ENCODE measurements around the gene ANKH.
"Not testable (repeated sequence)": the region's sequence is repeated elsewhere in the genome, so short reads cannot be mapped to it uniquely, and the experiment has no call there.

The ANKH gene

GRCh38 chr5:14824499-14824898 is 47.1 kb downstream of the ANKH start:
- DNase-seq = no peak

- no peak for DNase-seq
Observed at GRCh38 chr5:14821100-14821845, 50.3 kb downstream of the ANKH start.

DNA sequence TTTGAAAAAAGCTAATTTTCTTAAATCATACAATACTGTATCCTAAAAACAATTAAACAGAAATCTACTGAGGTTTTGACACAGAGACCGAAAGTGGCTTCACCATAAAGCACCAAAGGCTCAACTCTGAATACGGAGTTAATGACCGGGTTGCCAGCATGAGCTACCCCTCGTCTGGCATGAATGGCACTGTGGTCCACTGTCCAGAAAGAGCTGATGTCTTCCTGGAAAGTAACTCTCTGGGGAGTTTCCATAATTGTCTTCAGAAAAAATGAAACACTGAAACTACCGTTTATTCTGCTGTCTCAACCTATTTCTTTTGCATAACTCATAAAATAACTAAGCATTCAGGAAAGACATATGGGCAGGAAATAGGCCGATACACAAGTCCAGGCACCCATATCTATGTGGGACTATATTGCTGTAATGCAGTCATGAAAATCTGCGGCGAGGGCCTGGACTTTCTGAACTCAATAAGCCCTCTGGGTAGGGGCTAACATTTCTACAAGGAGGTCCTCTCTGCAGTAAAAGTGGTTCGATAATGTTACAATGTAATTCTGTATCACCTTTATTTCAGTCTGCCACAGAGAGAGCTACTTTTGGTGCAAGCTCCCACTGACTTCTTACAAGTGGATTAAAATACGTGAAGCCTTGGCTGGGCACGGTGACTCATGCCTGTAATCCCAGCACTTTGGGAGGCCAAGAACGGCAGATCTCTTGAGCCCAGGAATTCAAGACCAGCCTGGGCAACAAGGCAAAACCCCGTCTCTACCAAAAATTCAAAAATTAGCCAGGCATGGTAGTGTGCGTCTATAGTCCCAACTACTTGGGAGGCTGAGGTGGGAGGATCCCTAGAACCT is 52.4 kb downstream of the ANKH start:
- no peak for DNase-seq

DNA sequence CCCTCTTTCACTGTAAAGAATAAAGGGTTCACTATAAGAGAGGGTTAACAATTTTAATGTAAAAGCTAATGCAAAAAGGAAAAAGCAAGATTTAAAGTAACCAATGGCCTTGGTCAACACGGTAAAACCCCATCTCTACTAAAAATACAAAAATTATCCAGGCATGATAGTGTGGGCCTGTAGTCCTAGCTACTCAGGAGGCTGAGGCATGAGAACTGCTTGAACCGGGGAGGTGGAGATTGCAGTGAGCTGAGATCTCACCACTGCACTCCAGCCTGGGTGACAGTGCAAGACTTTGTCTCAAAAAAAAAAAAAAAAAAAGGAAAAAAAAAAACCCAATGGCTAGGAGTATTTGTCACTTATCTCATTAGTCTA is 53.8 kb downstream of the ANKH start:
- not testable (repeated sequence) for DNase-seq

DNA sequence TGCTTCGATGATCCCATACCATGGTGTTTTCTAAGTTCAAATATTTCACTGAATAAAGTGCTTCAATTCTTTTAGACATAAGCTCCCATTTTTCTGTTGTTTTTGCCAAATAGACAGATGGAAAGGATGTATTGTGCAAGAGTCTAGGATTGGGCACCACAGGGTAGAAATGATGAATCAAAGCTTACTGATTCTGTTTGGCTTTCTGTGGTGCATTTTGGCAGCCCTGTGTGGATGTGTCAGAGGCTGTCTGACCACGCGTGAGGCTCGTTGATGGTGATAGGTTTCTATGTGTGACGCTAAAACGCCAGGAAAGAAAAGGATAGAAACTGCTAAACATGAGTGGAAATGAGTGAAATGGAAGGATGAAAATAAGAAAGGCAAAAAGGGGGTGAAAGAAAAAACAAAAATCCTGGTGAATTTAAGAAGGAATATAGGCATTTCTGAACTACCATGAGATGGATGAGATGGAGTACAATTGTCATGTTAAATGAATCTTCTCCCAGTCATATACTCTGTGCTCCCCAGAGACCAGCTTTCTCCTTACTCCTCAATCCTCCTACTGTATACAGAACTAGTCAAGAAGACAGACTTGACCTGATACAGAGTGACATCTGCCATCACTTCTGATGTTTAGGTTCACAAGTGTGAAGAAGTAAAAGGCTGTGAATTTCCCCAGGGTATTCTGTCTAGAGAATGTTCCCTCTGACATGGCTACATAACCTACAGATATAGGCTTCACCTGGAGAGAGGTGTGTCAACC is 54.4 kb downstream of the ANKH start:
- no peak for DNase-seq

DNA sequence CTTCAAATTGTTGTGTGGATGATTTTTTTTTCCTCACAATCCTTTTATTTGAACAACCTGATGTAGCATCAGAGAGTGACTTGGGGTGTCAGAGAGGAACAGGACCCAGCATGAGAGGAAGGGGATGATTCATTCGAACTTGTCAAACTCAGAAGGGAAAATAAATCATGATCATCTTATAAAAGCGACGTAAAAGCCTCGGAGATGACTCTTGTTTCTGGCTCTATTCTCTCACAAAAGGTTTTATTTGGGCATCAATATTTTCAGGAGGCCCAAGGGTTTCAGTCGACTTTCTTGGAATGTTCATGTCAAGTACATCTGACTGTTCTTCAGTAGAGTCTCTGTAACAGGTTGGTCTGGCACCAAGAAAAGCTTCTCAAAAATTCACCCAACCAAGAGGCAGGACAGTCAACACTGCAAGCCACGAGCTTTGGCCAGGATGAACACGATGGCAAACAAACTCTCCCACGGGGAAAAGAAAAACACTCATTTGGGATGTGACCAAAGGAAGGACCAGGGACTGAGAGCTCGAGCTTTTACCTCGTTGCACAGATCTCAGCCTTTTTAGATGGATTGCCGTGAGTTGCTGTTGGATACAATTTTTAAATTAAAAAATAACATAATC is 55.1 kb downstream of the ANKH start:
- no peak for DNase-seq

- DNase-seq = no peak
Observed at GRCh38 chr5:14813747-14814146, 57.8 kb downstream of the ANKH start.

GRCh38 chr5:14812166-14812565 is 59.4 kb downstream of the ANKH start:
- no peak for DNase-seq

- no peak for DNase-seq
Observed at GRCh38 chr5:14810928-14811572, 60.5 kb downstream of the ANKH start.

- DNase-seq = no peak
Observed at GRCh38 chr5:14810282-14810681, 61.3 kb downstream of the ANKH start.

GRCh38 chr5:14809369-14810155 is 62.0 kb downstream of the ANKH start:
- peak; percentile 67 for DNase-seq

- DNase-seq = no peak
Observed at GRCh38 chr5:14807471-14807870, 64.1 kb downstream of the ANKH start.

- no peak for DNase-seq
Observed at GRCh38 chr5:14806456-14806855, 65.1 kb downstream of the ANKH start.

DNA sequence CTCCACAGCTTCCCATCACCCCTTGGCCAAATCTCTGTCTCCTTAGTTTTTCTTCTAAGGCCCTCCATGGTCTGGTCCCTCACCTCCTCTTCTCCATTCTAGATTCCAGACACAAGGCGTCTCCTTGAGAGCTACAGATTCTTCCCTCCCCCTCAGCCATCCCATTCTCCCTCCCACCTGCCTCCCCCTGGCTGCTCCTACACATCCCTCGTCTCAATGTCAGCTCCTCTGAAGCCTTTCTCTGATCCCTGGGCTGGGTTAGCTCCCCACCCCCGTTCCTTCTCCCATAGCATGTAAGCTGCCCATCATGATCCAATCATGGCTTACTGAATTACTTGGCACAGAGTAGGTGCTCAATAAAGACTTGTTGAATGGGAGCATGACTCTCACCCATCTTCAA is 69.0 kb downstream of the ANKH start:
- no peak for DNase-seq

GRCh38 chr5:14801792-14802191 is 69.8 kb downstream of the ANKH start:
- no peak for DNase-seq

GRCh38 chr5:14797385-14797784 is 74.2 kb downstream of the ANKH start:
- DNase-seq = not testable (repeated sequence)

GRCh38 chr5:14794583-14795230 is 76.9 kb downstream of the ANKH start:
- no peak for DNase-seq

DNA sequence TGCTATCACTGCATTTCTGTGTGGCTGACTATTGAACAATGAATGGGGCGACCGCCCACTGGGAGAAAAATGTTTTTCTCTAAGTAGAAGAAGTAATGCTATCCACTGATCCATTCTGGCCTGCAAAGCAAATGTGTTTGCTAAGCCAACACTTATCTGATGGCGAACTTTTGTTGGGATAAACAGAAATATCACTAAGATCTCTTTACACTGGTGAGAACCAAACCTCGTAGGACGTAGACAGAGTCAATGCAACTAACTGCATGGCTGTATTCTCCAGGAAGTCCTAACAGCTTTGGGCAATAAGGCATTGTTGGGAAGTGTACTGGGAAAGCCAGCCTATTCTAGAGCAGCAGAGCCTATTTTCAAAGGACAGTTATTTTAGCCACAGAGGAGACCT is 77.7 kb downstream of the ANKH start:
- DNase-seq = no peak

DNA sequence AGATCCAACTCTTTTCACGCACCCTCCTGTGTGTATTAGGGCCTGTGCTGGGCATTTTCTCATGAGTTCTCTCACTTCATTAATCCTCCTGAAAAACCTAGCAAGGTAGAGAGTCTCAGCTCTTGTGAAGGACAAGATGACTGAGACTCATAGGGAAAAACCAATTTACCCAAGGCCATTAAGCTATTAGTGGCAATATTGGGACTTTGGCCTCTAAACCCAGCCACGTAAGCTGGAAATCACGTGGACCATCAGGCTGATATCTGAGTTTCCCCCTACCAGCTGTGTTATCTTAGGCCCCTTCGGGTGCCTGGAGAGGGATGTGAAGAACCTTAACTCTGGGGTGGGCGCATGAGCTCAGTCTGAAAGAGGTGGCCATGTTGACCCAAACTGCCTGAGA is 80.7 kb downstream of the ANKH start:
- DNase-seq = no peak

GRCh38 chr5:14790220-14790619 is 81.4 kb downstream of the ANKH start:
- DNase-seq = no peak
